Astrocyte of the cerebellum (primary cell): ENCODE measurements around the gene PDLIM1.

Experiments
- DNase-seq: peaks from one replicate; pipeline ENCODE4 v3.0.0-alpha.2; 2011; ENCODE audit warnings: low read depth
- H3K4me3 ChIP-seq: 2 replicates; pipeline ENCODE4 v1.5.1; 2011; ENCODE audit warnings: mild to moderate bottlenecking, low read depth, low read length, moderate library complexity
- CTCF ChIP-seq: IDR thresholded peaks from 2 replicates; pipeline ENCODE4 v1.5.1; 2012; ENCODE audit warnings: low read length, low read depth, moderate library complexity, mild to moderate bottlenecking; ENCODE audit errors: missing control alignments
- in situ Hi-C: cut with HindIII; loops from 2 replicates; pipeline ENCODE4 v1.10.0; 2017; ENCODE audit warnings: low sequenced_read_pairs

The PDLIM1 gene

GRCh38 chr10:95275726-95276366 lies 15.0 kb downstream of the PDLIM1 start:
- DNase-seq: no peak
- TF ChIP-seq CTCF: no peak
- no peak overlapping the region for H3K4me3 ChIP-seq
- in situ Hi-C loops: no loop called here

- in situ Hi-C loops: no loop called here
- DNase-seq: peak; percentile 42
- no peak overlapping the region for H3K4me3 ChIP-seq
- no peak for TF ChIP-seq CTCF
These were observed 17.1 kb downstream of the PDLIM1 start for GRCh38 chr10:95273393-95274312.

DNA sequence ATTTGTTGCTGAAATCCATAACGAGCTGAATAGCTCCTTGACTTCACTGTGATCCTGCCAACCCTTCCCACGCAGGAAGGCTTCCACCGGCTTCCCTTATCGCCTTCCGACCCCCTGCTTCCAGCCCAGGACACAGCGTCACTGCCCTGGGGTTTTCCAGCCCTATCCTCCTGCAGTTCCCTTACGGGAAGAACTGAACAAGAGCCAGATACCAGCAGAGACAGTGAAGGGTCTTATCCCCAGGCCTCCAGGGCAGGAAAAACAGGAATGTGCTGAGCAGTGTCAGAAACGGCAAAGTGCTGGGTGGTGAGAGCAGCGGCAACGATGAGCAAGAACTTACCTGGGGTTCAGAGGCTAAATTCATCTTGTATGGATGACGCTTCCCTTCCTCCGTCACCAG lies 22.4 kb downstream of the PDLIM1 start:
- in situ Hi-C loops: no loop called here

DNA sequence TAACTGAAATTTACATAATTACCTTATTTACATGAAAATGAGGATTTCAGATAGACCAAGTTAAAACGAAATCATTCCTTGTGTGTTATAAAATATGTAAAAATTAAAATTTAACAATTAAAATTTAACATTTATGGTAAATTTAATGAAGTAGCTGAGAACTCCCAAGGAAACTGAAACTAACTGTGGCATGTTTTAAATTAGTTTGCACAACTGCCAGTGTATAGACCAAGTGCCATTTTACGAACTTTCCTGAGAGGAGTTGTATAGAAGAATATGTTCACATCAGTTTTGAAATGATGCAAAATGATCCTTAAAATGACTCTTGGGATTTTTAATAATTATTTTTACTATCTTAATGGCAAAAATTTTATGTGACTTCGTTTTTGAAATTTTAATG lies 23.6 kb downstream of the PDLIM1 start:
- no peak for DNase-seq
- no peak for TF ChIP-seq CTCF
- in situ Hi-C loops: no loop called here
- H3K4me3 ChIP-seq: no peak overlapping the region

More for the DNA sequence above, 22.4 kb downstream of the PDLIM1 start:
- no peak overlapping the region for H3K4me3 ChIP-seq
- peak; percentile 60 for DNase-seq
- TF ChIP-seq CTCF: no peak

GRCh38 chr10:95266674-95267095 lies 24.1 kb downstream of the PDLIM1 start:
- in situ Hi-C loops: no loop called here
- H3K4me3 ChIP-seq: no peak overlapping the region
- no peak for TF ChIP-seq CTCF
- peak; percentile 71 for DNase-seq

DNA sequence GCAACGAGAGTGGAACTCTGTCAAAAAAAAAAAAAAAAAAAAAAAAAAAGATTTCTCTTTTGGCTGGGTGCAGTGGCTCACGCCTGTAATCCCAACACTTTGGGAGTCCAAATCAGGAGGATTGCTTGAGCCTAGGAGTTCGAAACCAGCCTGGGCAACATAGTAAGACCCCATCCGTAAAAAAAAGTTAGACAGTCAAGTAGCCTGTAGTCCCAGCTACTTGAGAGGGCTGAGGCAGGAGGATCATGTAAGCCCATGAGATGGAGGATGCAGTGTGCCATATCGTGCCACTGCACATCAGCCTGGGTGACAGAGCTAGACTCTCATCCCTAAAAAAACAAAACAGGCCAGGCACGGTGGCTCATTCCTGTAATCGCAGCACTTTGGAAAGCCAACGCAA lies 25.2 kb downstream of the PDLIM1 start:
- no peak for TF ChIP-seq CTCF
- H3K4me3 ChIP-seq: no peak overlapping the region
- DNase-seq: no peak
- in situ Hi-C loops: no loop called here
